ENCODE measurements around the gene SPTBN2.
A peak's percentile ranks its signal among the peaks of the same experiment; 100 is the strongest.

The SPTBN2 gene

DNA sequence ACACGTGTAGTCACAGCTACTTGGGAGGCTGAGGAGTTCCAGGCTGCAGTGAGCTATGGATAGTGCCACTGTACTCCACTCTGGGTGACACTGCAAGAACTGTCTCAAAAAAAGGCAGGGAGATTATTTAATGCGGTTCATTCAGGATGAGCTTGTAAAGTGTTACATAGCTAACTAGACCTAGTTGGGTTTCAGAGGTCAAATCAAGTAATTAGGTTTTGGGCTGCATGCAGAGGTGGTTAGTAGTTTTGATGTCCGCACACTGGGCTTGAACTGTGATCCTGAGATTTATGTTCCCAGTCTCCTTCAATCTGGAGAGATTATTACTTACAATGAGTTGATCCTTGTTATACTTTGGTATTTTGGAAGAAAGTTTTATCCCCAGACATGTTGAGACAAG is 92.6 kb downstream of the SPTBN2 start:
- peaks cover 82% of the 10 kb centered on the region for H3K79me2 ChIP-seq (ENCODE audit: insufficient read depth, low read length)
- H3K27ac ChIP-seq (ENCODE audit: low read depth, low read length) = peak overlapping the region; percentile 6; the same call in 1 of the 2 replicates
- H3K4me3 ChIP-seq (ENCODE audit: insufficient read depth, low read length, poor library complexity, severe bottlenecking) = no peak overlapping the region
- H3K9ac ChIP-seq (ENCODE audit: low read length) = no peak overlapping the region
- no peak for TF ChIP-seq EZH2phosphoT487 (conservative IDR thresholded peaks at IDR 0.05; ENCODE audit: low read length)
- TF ChIP-seq, protein P1, sequence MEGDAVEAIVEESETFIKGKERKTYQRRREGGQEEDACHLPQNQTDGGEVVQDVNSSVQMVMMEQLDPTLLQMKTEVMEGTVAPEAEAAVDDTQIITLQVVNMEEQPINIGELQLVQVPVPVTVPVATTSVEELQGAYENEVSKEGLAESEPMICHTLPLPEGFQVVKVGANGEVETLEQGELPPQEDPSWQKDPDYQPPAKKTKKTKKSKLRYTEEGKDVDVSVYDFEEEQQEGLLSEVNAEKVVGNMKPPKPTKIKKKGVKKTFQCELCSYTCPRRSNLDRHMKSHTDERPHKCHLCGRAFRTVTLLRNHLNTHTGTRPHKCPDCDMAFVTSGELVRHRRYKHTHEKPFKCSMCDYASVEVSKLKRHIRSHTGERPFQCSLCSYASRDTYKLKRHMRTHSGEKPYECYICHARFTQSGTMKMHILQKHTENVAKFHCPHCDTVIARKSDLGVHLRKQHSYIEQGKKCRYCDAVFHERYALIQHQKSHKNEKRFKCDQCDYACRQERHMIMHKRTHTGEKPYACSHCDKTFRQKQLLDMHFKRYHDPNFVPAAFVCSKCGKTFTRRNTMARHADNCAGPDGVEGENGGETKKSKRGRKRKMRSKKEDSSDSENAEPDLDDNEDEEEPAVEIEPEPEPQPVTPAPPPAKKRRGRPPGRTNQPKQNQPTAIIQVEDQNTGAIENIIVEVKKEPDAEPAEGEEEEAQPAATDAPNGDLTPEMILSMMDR (IDR thresholded peaks at IDR 0.05; ENCODE audit: insufficient read depth, low read length, poor library complexity, severe bottlenecking) = no peak
- no peaks in the 10 kb centered on the region for H3K9me3 ChIP-seq (ENCODE audit: insufficient read depth, low read length)
- no peaks in the 10 kb centered on the region for H3K27me3 ChIP-seq (ENCODE audit: low read length)
- H4K20me1 ChIP-seq (ENCODE audit: low read depth, low read length) = peaks cover 20% of the 10 kb centered on the region
- H3K9me2 ChIP-seq (replicated peaks; ENCODE audit: insufficient read depth, low read length) = no peaks in the 10 kb centered on the region
- no peak overlapping the region for H2AFZ ChIP-seq (ENCODE audit: low read depth, low read length, severe bottlenecking)
- H3K4me2 ChIP-seq (ENCODE audit: low read depth, low read length, poor library complexity, severe bottlenecking) = no peak overlapping the region
- H3F3A ChIP-seq (ENCODE audit: insufficient read depth) = peaks cover 45% of the 10 kb centered on the region
- peaks cover 26% of the 10 kb centered on the region for H3K36me3 ChIP-seq (ENCODE audit: low read length)

All from SU-DHL-6 (cell line).